ENCODE measurements around the gene RAB1A.

RAB1A gene

DNA sequence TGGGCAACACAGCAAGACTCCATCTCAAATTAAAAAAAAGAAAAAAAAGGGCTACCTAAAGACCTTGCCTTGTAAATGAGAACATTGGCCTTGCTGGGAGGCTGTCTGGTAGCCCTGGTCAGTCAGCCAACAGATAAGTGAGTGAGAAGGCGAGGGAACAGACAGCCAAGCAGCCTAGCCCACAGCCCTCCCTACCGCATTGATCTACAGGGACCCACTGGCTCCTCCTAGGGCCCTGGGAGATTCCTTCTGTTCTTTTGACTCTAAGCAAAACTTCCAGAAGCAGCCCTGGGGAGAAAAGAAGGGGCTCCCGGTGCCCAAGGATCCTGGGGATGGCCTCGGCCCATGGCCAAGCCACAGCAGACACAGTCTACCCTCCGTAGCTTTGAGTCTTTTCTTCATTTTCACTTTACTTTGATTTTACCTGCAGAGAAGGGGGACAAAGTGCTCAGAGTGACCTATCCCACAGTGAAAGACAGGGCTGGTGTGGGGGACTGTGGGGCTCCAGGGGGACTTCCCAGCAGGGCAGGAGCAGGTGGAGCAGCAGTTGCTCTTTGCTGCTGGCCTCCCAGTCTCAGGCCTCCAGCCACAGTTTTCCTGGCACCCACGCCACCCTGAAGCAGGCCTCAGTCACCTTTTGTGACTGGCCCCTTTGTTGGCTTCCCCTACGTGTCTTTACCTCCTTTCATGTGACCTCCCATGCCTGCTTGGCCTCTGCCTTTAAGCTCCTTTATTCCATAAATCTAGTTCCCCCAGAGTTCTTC, 68.6 kb downstream of the RAB1A start:
- DNase-seq (ENCODE audit: low read depth): no peak

- DNase-seq (ENCODE audit: low read depth): no peak
Measured at GRCh38 chr2:65059071-65059470, 70.8 kb downstream of the RAB1A start.

DNA sequence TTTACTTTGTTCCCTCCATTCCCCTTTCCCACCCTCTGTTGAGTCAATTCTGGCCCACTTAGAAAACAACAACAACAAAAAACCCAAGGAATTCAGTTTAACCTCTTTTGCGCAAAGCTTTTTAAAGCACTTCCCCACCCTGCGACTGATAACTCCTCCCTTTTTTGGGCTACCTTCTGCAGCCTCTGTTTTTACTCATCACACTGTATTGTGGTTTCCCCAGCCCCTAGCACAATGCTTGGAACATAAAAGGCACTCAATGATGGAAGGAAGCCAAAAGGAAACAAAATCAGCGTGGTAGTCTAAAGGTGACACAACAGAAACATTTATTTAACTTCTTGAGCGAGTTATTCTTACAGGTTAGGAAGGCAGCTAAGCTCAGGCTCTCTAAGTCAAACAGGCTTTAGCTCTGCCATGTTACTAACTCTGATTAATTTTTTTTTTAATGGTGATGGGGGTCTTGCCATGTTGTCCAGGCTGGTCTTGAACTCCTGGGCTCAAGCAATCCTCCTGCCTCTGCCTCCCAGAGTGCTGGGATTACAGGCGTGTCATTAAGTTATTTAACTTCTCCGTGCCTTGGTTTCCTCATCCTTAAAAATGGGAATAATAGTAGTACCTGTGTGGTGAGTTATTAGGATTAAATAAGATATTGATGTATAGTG, 72.4 kb downstream of the RAB1A start:
- DNase-seq (ENCODE audit: low read depth): peak; percentile 28

- no peak for DNase-seq (ENCODE audit: low read depth)
Measured at GRCh38 chr2:65057054-65057375, 72.9 kb downstream of the RAB1A start.

DNA sequence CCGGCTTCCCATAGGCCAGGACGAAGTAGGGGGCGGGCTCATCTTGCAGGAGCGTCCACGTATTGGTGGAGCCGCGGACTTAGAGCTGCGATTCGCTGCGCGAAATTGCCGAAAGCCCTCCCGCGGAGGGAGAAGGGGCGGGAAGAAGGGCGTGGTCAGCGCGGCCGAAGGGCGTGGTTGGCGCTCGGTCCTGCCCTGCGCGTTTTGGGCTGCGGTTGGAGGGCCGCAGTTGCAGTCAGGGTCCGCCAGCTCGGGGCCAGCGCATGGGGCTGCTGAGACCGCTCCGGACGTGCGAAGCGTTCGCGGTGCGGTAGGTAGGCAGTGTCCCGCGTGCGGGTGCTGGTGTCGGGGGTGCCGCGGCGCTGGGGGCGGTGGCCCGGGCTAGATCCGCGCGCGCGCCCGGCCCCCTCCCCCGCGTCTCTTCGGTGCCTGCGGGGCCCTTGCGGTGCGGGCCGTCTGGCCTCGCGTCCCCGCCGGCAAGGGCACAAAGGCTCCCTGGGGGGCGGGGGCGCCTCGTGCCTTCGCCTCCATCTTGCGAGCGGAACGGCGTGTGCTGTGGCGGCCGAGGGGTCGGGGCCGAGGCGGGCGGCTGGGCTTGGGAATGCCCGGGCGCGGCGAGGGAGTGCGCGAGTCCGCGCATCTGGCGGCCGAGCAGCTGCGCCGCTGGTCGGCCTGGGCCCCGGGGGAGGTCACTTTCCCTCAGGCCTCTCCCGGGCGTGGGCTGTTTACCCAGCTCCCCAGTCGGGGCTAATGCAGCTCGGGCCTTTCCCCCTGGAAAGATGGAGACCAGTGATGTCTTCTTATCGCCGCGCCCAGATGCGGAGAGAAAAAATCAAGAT, 73.5 kb downstream of the RAB1A start, which contains the start of gene CEP68:
TSS of gene CEP68 (plus strand) at position 202 of the 839 bp plus-strand sequence. CDS start 13,029 bp downstream, outside the sequence.
- peak; percentile 92 for DNase-seq (ENCODE audit: low read depth)

- DNase-seq (ENCODE audit: low read depth): peak; percentile 36
Measured at GRCh38 chr2:65055422-65056214, 74.3 kb downstream of the RAB1A start.

GRCh38 chr2:65054749-65055421, 75.0 kb downstream of the RAB1A start:
- no peak for DNase-seq (ENCODE audit: low read depth)

- no peak for DNase-seq (ENCODE audit: low read depth)
Measured at GRCh38 chr2:65053199-65053598, 76.7 kb downstream of the RAB1A start.

DNA sequence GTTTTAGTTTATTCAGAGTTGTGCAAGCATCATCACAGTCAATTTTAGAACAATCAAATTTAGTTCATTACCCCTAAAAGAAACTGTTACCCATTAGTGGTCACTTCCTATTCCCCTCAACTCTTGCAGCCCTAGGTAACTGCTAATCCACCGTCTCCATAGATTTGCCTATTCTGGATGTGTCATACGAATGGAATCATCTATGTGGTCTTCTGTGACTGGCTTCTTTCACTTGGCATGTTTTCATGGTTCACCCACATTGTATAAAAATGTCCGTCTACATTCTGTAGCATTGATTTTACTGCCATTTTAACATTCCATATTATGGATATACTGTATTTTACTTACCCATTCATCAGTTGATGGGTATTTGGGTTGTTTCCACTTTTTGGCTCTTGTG, 79.0 kb downstream of the RAB1A start:
- no peak for DNase-seq (ENCODE audit: low read depth)

DNA sequence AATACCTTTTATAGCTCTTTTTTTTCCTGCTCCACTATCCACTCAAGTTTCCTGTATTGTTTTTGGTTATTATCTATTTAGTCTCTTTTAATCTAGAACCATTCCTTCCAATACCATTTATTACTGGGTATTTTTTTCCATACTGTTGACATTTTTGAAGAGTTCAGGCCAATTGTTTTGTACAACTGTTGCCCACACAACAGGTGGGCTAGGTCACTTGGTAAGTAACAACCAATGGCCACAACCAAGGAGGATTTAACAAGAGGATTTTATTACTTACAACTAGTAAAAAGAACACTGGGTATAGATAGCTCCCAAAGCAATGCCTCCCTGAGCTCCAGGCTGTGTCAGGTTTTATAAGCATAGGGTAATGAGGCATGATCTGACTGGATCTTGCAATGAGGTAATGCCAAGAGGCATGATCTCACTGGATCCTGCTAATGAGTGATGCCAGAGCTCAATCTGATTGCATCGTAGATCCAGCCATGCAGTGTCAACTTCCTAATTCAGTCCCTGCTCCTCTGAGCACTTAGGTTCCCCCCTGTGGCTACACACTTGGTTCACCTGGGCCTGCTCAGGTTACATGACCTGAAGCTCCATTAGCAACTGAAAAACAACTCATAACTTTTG, 80.8 kb downstream of the RAB1A start:
- DNase-seq (ENCODE audit: low read depth): no peak

DNA sequence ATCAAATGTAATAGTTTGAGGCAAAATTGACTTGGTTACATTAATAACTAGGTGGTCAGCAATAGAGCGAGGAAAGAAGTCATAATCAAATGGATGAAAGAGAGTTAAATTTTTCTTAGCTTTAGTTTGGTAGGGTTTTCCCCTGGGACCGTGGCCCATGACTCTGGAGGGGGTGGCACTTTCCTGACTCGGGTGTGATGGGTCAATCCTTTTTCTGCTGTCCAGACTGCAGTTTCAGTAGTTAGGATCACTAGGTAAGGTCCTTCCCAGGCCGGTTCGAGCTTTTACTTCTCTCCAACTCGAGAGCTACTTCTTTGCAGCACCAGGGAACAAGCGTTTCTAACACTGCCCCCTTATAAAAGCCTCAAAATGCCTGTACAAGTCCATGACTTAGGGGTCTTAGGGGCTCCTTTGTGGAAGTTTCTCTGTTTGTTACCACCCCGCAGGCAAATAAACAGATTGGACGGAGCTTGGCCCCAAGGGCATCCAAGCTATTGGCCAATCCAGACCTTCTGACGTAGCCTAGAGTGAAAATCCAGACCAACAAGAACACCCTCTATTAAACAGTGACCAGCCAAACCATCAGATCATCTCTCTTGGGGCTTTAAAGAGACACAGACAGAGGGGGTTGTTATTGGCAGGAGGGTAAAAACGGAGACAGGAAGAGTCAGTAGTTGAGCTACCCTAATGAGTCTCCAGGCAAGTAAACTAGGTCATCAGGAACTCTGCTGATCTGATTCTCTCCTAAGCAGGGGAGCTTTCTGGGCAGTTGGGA, 83.1 kb downstream of the RAB1A start:
- no peak for DNase-seq (ENCODE audit: low read depth)

DNA sequence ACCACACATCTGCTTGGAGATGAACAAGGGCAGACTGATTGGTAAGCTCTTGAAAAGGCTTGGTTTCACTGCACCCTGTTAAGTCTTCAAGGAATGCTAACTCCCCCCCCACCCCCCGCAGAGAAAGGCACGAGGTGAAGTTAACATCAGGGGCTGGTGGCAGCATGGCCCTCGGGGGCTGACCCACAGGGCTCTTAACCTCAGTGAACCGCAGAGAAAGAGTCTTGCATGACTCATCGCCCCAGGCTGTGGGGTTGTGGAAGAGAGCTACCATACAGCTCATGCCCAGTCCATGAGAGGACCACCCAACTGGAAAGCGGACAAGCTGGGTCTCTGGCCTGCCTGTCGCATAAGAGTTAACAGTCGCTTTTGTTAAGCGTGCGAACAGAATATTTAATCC, 84.3 kb downstream of the RAB1A start:
- no peak for DNase-seq (ENCODE audit: low read depth)

DNA sequence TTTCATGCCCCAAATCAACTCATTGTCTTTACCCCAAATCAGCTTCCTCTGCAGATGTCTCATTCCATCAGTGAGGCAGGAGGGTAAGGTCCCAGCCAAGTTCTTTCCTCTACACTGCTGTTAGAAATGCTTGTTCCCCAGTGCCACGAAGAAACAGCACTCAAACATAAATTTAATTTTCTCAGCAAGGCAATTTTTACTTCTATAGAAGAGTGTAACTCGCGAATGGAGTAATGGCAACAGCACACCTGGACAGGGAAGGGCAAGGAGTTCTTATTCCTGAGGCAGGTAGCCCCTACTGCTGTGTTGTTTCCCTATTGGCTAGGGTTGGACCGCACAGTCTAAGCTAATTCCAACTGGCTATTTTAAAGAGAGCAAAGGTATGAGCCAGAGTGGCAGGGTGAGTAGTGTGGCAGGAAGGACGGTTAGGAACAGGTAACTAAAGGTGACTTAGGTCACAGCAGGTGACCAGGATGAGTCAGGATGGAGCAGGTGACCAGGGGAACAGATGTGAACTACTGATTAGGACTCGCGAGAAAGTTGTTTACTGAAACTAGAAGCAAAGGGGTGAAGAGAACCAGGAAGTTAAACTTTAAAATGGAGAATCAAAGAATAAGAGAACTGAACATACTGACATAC, 85.7 kb downstream of the RAB1A start:
- DNase-seq (ENCODE audit: low read depth): no peak

DNA sequence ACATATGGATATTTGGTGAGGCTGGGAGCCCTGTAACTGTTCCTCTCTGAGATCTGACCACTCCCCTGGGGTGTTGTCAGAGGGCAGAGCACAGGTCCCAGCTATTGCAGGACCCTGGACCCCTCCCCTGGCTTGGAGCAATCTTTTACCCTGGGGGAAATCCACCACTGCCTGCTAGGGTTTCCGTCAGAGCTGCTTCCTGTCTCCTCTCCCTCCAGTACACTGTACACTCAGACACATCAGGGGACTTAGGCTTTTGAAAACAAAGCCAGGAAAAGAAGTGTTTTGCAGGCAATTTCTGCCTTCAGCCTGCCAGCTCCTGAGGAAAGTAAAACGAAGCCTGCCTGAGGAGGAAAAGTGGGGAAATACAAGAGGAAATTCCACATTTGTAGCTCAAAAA, 86.9 kb downstream of the RAB1A start:
- DNase-seq (ENCODE audit: low read depth): no peak

DNA sequence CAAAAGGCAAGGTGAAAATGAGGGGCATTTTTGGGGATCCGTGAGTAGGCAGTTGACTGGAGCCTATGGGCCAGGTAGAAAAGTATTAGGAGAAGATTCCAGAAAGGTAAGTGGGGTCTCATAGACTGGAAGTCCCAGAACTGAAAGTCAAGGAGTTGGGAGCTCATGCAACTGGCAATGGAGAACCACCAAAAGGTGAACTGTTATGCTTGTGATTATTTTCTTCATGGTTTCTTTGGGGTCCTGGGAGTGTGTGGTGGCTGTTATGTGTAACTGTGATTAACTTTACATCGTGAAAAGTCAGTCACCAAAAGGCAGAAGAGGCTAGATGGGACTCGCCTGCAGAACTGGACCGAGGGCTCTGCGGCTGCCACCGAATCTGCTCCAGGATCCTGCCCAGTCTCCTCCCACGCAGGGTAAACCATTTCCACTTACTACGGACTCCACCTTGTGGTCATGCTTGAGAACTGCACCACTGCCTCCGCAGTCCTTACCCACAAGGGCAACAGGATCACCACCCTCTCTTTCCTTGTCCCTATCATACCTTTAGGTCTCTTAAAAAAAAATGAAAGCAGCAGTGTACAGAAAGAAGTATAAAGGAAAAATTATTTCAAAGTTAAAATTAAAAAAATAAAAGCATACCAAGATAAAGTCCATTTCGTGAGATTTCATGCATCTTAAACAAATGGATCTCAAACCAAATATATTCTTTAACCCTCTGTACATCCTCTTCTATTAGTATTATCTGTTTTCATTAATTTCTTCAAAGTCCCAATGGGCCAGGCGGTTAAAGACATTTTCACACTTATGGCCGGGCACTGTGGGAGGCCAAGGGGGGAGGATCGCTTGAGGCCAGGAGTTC, 89.3 kb downstream of the RAB1A start:
- peak; percentile 63 for DNase-seq (ENCODE audit: low read depth)

- DNase-seq (ENCODE audit: low read depth): no peak
Measured at GRCh38 chr2:65039640-65040039, 90.3 kb downstream of the RAB1A start.

GRCh38 chr2:65037178-65037577, 92.7 kb downstream of the RAB1A start:
- DNase-seq (ENCODE audit: low read depth): no peak

All from stimulated activated CD8-positive, alpha-beta memory T cell treated with anti-CD3 and anti-CD28 coated beads, Interleukin-12 subunit alpha, Interleukin-12 subunit beta, amount 100 ng/mL, for 1 hour (primary cell).